HG03095 (cell line): ENCODE measurements around the gene C6orf118.

Experiments
- ATAC-seq: cut with Tn5 transposase; IDR thresholded peaks from one replicate; pipeline ENCODE4 v1.9.1; 2021; ENCODE audit warnings: moderate library complexity; ENCODE audit not compliant: unreplicated experiment

The C6orf118 gene

DNA sequence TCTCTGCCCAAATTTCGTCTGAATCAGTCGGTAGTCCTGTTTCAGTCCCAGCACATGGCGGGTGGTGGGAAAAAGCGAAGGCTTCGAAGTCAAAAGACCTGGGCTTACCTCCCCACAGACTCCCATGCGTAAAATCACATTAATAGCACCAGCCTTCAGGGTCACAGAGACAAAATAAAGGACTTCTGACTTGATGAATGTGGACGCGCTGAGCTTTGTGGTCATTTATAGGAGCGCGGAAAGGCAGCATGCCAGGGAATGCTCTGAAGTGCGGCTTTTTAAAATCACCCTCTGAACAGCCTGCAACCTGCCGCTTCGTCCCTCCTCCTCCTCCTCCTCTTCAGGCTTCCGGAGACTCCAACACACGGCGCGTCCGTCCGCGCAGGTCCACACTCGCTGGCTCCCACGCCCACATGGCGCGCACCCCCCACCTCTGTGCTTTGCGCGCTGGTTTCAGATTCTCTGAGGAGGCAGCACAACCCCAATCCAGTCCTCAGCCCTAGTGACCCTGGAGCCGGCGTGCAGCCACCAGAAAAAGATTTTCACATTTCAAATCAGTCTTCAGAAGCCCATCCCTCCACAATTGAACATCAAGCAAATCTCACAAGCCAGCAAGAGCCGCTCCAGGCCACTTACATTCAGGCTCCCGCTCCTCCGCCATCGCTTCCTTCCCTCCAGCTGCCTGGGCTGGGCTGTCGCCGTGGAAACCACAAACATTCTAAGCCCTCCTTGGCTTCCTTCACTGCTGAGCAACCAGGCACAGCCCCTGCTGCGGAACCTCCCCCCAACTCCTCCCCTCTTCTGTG, at the start of gene C6orf118:
TSS of gene C6orf118 (minus strand) at position 680 of the 806 bp plus-strand sequence. CDS start at position 661, 19 bp downstream.
- ATAC-seq, result no peak

DNA sequence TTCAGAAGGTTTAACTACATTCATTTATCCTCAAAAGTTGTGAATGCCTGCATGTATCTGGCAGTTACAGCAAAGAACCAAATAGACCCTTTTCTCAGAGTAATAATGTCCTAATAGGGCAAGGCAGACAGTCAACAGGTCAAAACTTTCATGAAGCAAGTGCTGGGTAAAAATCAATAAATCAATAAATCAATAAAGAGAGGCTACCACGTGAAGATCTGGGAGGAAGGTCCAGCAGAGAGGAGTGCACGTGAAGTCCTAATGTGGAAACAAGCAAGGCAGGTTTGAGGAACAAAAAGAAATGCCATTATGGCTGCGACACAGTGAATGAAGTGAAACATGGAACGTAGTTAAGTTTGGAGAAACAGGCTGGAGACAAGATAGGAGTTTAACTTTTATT, 36.3 kb upstream of the C6orf118 start:
- no peak for ATAC-seq

DNA sequence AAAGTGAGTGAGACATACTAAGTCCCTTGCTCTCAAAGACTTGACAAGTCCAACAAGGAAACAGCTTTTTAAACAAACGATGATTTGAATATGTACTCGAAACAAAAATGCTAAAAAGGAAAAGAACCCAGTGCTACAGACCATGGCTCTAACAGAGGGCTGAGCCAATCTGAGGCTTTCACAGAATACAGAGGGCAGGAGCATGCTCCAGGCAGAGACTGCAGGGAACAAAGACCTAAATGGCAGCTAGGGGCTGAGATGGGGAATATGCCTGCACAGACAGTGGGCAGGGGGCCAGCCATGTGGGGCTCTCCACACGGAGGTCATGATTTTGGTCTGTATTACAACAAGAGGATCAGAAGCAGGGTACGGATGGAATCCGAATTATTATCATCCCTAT, 31.1 kb upstream of the C6orf118 start:
- no peak for ATAC-seq

DNA sequence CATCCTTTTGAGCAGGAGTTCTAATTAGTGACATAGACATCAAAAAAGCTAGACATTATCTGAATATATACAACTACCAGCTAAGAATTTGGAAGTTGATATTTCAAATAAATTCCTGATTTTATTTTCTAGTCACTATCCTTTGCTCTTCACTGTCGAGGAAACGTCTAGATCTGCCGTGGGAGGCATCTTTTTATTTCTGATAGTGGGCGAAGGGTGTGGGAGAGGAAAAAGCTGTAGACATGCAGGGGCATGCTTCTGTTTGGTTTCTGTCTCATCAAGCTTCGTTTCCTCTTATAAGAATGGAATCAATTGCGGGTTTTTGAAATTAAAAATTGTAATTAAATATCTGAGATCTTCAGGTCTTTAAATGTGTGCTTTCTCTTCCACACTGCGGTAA, 16.2 kb upstream of the C6orf118 start:
- no peak for ATAC-seq

DNA sequence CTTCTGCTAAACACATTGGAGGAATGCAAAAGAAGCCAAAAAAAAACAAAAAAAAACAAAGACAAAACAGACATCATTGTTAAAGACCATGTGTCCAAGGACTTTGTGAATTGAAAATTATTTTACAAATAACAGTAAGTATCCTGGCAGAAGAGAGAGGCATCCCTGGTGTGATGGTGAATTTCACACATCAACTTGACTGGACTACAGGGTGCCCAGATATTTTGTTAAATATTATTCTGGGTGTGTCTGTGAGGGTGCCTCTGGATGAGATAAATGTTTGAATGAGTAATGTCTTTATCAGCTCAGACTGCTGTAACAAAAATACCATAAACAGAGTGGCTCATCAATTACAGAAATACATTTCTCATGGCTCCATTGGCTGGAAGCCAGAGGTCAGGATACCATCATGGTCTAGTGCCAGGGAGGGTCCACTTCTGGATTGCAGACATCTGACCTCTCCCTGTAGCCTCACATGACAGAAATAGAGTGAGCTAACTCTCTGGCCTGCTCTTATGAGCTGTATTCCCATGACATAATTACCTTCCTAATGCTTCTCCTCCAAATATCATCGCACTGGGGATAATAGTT, 12.2 kb upstream of the C6orf118 start:
- ATAC-seq, result no peak

DNA sequence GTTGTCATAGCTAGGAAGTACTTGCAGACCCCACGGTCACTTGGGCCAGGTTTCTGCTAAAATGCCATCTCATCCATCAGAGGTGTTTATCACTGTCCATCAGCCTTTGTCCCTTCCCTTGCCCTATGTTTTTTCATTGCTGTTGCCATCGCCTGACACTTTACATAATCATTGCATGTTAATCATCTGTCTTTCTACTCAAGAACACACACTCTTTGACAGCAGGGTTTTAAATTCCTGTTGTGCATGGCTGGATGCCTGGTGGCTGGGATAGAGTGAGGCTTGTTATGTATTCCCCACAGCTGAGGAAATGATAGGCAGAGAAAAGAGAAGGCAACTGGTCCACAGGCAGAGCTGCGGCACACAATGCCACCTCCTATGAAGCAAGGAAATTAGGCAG, 11.7 kb upstream of the C6orf118 start:
- no peak for ATAC-seq

DNA sequence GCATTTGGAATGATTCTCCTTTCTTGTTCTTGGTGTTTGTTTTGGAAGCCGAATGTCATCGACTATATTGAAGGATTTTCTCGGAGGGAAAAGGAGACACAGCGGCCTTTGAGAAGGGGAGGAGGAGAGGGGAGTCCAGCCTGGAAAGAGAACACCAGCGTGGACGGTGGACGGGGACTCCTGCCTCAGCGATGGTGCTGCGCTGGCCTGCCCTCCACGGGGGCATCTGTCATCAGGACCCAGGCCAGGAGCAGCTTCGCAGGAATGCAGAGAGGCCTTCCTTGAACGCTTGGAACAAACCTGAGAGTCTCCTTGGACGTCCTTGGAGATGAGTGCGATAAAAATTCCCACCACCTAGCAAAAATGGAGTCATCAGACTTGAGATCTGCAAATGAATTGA, 8.3 kb upstream of the C6orf118 start:
- no peak for ATAC-seq

DNA sequence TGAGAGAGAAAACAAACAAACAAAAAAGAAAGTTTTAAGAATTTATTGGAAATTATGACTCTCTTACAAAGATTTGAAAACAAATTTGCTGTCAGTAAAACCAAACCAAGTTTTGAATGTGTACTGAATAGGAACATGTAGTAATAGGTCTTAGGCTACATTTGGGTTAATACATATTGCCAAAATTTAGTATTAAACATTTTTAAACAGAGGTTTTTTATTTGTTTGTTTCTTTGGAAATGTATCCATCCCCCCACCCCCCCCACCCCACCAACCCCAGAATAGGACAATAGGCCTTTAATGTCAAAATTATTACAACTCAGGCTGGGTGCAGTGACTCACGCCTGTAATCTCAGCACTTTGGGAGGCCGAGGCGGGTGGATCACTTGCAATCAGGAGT, 2.5 kb downstream of the C6orf118 start:
- no peak for ATAC-seq

DNA sequence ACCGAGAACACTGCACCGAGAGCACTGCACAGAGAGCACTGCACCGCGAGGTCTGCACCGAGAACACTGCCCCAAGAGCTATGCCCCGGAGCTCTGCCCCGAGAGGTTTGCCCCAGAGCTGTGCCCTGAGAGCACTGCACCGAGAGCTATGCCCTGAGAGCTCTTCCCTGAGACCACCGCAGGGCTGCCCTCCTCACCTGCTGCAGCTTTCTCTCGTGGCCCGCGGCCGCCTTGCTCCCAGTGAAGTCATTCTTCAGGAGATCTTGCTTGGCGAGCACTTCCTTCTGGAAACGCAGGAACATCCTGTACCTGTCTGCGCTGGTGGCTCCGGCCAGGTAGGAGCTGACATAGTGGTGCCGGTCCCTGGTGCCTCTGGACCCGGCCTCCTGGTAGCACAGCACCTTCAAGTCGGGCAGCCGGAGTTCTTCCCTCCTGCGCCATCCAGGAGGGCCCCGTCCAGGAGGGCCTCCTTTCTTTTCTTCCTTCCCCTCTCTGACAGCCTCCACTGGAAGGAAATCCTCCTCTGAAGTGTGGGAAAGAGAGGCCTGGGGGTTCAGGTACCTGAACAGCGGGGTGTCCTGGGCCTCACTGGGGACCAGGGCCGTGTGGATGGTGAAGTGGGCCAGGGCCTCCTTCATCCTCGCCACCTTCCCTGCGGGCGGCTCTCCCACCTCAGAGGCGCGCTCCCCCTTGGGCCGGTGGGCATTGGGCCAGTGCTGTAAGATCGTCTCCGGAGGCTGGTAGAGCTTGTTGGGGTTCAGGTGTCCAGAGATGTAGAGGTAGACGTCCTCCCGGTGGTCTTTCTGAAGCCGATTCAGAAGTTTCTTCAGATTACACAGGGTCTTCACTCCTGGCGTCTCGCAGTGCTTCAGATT, 7.8 kb downstream of the C6orf118 start:
- no peak for ATAC-seq

DNA sequence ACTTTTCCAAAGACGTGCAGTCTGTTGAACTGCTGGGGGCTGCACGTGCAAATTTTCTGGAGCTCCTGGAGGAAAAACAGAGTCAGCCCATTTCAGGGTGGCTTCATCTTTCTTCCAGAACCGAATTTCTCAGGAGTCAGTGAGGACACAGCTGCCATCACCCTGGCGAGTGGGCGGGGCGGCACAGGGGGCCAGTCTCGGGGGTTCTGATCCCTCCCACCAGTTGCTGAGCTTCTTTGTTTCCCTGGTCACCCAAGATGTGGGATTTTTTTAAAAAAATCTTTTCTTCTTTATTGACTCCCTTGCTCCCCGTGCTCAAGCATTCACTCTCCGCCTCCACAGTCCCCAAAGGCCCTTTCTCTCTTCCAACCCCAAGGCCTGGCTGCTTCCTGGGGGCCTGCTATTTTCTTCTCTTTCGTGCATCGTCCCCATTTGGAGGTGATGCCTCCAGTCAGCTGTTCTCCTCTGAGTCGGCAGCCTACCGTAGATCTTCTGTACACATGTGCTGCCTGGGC, 8.9 kb downstream of the C6orf118 start:
- ATAC-seq, result no peak

DNA sequence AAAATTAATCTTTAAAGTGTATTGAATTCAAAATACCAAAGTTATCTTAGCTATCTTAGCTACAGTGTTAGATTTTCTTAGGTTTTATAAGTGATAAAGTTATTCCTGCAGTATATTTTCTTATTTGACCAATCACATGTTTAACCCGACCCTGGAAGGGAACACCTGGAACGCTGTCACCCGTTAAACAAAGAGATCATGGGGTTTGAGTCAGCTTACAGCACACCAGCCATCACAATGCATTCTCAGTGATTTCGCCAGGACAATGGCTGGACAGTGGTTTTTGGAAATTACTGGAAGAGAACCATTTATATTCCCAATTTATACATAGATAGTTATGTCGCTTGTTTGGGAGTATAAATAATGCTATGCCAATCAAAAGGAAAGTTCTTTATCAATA, 10.5 kb downstream of the C6orf118 start:
- ATAC-seq, result no peak

DNA sequence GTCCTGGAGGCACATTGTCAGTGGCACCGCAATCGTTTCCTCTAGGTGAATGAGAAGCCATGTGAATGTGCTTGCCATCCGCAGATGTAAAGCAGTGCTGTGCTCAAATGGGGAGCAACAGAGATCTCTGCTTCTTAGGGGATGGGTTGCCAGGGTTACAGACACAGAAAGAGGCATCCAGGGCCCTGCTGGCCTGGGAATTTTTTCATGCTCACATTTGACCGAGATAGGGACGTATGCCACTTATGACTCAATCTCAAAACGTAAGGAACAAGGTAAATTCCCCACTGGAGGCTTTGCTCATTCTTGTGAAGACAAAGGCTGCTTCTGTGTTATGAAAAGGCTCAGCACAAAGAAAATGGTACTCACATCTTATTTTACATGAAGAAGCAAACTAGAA, 11.0 kb downstream of the C6orf118 start:
- no peak for ATAC-seq

DNA sequence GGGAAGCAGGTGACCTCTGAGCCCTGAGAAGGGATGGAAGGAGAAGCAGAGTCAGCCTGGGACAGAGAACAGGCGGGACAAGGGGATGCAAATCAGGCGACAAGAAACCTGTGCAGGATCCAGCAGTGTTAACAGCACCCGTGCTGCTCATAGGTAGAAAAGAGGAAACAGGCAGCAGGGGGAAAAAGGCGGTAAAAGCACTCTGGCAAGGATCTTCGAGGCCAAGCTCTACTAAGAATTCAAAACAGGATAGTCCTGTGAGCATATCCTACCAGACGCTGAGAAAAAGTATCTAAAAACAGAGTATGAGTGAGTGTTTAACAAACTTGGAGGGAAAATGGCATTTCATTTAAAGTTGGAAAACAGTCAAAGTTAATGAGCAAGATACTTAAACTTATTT, 16.7 kb downstream of the C6orf118 start:
- ATAC-seq, result no peak

DNA sequence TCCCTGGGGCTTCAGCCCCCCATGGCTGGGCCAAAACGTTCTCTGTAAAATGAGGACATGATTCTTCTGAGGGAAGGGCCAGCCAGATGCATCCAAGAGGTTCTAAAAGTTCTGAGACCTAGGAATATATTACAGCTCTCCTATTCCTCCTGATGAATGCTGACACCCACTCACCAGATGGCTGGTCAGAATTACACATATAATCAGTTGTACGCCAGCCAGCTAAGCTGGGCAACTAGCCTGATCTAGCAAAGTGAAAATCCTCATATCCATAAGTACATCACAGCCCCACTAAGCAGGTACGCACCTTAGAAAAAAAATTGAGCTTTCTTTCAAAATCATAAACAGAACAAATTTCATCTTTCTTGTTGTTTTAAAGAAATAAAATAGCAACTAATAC, 34.8 kb downstream of the C6orf118 start:
- no peak for ATAC-seq

DNA sequence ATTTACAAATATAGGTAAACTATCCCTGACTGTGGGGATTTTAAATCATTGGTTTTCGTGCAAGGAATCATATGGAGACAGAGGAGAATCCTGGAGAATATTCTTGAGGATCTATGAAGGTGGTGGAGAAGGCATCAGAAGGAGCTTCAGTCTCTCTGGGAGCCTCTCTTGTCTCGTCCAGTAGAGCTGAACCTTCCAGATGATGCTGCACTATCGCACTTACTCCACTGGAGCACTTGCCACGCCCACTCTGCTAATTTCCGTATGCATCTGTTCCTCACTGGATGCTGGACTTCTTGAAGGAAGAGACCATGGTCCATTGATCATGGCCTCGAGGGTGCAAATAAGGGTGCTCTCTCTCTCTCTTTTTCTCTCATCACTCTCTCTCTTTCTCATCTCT, 36.8 kb downstream of the C6orf118 start:
- ATAC-seq, result no peak

DNA sequence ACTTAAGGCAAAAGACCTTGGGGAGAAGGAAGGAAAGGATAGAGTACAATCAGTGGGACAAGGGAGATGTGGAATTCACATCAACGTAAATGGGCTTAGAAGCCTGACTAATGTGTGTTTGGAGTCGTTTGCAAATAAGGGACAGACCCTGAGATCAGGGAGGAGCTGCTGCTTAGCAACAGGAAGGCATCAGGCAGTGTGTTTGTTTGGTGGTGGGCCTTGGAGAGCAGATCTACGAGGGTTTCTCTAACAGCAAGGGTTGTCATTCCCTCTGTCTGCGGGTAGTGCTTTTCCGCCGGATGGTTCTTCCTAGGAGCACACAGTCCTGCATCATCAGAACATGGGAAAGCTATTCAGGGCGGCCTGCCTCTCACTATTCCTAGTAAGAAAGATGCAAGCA, 40.4 kb downstream of the C6orf118 start:
- no peak for ATAC-seq

DNA sequence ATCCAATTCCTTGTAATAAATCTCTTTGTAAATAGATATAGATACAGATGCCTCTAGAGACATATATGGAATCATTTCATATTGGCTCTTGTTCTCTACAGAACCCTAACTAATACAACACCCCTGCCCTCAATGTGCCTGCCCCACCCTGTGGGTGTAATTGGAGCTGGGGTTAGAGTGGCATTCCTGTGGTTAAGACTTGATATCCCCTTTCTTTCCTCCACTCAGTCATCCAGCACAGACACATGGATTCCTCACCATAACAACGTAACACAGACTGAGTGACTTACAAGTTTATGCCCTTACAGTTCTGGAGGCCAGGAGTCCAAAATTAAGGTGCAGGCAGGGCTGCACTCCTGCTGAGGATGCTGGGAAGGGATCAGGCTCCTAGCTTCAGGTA, 42.8 kb downstream of the C6orf118 start:
- ATAC-seq, result no peak

DNA sequence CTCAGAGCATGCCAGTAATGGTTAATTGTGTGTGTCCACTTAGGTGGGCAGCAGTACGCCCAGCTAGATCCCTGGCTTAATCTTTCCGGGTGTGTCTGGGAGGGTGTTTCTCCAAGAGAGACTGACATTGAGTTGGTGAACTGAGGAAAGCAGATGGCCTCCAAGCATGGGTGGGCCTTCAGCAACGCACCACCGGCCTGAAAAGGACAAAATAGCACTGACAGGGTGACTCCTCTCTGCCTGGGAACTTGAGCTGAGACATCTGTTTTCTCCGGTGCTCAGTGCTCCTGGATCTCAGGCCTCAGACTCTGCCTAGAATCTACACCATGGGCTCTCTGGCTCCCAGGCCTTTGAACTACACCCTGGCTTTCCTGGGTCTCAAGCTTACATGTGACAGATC, 43.2 kb downstream of the C6orf118 start:
- ATAC-seq, result no peak

DNA sequence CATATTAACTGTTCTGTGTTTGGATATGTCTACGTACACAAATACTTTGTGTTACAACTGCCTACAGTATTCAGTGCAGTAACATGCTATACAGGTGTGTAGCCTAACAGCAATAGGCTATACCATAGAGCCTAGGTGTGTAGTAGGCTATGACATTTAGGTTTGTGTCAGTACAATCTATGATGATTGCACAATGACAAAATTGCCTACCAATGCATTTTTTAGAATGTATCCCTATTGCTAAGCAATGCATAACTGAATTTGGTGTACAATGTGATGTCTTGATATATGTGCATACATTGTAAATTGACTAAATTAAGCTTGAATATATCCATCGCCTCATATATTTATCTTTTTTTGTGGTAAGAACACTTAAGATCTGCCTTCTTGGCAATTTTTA, 48.9 kb downstream of the C6orf118 start:
- ATAC-seq, result no peak

DNA sequence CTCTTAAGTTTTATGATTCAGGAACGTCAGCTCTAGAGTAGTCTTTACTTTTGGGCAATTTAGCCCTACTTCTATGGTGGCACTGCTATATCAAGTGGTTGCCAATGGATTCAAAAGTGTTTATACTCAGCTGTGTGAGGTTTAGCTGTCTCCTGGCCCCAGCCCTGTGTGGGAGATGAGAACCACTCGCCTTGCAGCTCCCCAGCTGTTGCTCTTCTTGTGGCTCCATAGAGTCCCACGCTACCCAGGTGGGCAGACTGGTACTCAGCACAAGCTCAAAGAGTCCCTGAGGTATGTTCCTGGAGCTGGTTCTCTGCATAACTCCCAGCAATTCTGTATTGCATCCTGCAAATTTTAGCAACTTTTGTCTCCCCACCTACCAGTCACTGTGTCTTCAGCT, 59.6 kb downstream of the C6orf118 start:
- ATAC-seq, result no peak

DNA sequence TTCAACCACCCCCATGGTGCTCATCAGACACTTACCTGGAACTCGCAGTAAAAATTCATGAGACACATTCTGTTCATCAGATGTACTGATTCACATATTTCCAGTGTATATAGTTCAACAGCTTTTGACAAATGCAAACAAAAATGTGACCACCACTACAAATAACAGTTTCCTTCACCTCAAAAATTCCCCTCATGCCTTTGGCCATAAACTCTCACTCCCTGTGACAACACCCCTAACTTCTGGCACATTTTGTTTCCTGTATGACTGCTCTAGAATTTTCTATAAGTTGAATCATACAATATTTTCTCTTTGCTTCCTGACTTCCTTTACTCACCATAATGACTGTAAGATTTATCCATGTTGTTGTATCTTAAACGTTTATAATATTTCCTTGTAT, 63.7 kb downstream of the C6orf118 start:
- no peak for ATAC-seq

DNA sequence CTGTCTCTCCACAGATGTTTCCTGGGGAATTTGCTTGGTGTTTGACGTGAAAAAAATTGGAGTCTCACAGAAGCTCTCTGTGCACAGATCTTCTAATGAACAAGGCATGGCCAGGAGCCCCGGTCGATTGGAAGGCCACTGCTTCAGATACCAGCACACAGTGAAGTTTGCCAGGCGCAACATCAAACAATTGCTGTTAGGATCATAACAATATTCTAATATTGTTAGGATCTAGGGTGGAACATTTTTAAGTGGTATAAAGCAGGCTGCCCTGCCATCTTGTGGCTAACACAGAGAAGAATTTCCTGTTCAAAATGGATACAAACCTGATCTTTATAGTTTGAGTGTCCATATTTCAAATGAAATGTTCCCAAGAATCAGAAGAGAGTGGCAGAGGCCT, 64.1 kb downstream of the C6orf118 start:
- no peak for ATAC-seq
